Skeletal muscle cell (primary cell): ENCODE data around the gene SLC38A10.

Experiments
- DNase-seq: peaks from one replicate; pipeline ENCODE4 v3.0.0-alpha.2; 2010; ENCODE audit warnings: low read depth
- H3K4me3 ChIP-seq: 2 replicates; pipeline ENCODE4 v1.5.1; 2011; ENCODE audit warnings: low read depth, mild to moderate bottlenecking, control low read depth, low read length, moderate library complexity

Gene SLC38A10

DNA sequence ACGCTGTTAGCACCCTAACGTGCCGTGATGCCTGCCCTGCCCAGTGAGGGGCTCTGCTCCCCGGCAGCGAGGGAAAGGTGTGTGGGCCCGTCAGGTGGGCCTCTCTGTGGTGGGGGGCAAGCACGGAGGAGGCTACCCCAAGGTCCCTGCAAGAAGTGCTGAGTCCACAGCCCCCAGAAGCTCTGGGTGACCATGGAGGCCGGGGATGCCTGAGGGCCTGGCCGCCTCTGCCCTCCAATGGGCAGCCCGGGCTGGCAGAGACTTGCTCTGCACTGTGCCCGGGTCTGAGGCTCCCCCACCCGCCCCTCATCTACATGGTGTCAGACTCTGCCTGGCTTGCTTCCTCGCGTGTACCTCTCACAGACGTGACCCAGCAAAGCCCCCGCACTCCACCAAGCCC is 12.2 kb downstream of the SLC38A10 start:
- no peak overlapping the region for H3K4me3 ChIP-seq
- DNase-seq: no peak

DNA sequence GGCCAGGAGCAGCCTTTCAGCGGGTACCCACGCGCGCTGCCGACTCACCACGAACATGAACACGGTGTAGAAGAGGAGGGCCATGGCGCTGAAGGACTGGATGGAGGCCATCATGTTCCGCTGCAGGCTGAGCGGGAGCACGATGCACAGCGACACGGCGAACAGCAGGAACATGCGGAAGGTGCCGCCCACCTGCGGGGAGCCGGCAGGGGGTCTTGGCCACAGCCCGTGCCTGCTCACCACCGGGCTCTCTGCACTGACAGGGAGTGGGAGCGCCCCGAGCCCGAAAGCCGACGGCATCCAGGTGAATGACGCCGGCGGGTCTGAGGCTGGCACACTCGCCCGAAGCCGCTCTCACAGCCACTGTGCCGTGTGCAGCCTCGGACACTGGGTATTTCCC is 13.0 kb downstream of the SLC38A10 start:
- no peak for DNase-seq
- no peak overlapping the region for H3K4me3 ChIP-seq

DNA sequence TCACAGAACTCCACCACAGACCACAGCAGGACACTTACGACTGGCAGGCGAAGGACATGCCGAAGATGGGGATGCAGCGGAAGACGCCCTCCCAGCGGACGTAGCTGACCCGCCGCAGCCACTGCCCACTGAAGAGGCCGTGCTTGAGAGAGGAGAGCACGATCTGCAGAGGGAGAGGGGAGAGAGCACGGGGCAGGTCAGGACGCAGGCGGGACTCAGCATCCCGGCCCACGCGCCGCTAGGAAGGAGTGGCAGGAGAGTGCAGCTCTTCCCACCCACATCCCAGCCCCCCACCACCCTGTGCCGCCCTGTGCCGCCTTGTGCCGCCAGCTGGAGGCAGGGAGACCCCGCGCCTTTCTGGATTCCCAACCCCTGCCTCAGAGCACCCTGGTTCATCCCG is 14.5 kb downstream of the SLC38A10 start:
- no peak overlapping the region for H3K4me3 ChIP-seq
- DNase-seq: no peak

DNA sequence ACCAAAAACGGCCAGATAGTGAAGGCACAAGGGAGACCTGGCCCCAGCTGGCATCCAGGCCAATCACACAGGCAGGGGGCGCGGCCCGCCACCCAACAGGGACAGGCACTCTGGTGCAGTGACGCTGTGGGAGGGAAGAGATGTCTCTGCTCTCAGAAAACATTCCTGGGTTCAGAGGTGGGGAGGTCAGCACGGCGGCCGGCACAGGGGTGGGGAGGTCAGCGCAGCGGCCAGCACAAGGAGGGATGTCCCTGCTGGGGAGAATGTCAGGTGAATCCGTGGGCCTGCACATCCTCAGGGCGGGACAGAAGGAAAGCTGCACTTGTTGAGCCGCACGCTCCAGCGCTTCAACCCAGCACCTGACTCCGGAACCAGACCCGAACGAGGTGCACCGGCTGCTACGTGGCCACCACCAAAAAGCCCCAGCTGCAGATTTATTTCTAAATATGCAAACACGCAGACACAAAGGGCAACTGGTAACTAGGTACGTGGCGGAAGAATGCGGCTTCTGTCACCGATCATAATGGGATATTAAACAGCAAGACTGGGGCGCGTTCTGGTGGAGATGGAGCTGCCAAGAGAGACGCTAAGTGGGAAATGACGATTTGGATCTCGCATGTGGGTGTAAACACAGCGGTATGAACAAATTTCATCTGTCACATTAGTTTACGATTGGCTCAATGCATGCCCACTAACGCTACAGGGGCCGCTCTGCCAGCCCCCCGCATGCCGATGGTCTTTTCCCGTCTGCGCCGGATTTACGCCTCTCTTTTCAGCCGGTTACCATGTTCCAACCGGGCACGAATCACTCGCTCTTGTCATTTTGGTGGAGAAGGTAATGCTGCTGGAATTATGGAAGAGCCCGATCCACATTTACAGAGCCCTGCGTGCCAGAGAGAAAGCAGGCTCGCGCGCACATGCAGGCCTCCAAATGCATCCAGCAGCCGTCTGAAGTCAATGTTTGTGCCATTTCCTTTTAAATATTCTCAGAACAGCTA is 15.5 kb downstream of the SLC38A10 start:
- DNase-seq: no peak
- no peak overlapping the region for H3K4me3 ChIP-seq

DNA sequence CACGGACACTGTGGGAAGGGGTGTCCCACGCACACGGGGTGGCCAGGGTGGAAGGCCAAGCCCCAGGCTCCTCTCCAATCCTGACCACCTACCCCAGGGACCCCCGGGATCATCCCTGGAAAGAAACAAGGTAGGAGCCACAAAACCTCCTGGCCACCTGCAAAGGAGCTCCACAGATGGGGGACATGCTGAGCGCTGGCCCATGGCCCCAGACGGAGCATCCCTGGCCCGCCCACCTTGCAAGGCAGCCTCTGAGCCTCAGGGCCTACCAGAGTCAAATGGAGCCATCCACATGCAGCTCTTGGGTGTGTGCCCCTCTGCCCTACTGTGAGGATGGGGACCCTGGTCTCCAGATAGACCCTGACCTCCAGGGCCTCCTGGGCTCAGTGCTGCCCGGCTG is 16.3 kb downstream of the SLC38A10 start:
- DNase-seq: no peak
- no peak overlapping the region for H3K4me3 ChIP-seq

DNA sequence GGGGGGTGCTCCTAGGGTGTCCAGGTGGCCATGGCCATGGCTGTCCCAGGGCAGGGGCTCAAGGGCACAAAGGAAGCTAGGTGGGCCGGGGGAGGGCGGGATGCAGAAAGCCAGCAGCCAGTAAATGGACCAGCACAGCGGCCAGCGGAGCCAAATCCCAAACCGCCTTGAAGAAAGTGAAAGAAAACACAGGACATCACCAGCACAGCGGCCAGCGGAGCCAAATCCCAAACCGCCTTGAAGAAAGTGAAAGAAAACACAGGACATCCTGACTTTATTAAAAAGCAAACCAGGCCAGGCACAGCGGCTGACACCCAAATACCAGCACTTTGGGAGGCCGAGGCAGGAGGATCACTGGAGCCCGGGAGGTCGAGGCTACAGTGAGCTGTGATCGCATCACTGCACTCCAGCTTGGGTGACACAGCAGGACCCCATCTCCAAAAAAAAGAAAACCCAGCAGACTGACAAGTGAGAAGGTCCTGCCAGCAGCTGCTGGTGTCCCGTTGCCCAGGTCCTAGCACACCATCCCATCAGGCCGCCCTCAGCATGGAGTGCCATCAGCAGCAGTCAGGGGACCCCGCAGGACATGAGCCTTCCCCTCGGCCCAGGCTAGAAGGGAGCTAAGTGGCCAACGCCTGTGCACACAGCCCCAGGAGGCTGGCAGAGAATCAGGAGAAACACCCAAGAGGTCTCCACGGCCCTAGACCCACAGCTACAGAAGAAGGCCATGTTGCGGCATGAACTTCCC is 17.0 kb downstream of the SLC38A10 start:
- no peak overlapping the region for H3K4me3 ChIP-seq
- DNase-seq: no peak

DNA sequence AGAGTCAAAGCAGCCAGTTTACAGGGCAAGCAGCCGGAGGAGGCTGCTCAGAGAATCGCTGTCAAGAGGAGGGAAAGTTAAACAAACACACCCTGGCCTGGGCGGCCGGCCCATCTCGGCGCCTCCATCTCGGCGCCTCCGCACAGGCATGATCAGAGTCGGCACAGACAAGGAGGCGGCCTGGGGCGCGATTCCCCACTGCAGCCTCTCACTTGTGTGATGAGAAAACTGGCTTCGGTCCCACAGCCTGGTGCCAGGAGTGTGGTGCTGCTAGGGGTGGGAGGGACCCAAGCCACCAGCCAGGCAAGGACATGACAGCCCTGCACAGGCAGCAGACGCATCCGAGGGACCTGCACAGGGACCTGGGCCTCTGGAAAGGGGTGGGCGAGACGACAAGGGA is 17.7 kb downstream of the SLC38A10 start:
- DNase-seq: no peak
- no peak overlapping the region for H3K4me3 ChIP-seq

DNA sequence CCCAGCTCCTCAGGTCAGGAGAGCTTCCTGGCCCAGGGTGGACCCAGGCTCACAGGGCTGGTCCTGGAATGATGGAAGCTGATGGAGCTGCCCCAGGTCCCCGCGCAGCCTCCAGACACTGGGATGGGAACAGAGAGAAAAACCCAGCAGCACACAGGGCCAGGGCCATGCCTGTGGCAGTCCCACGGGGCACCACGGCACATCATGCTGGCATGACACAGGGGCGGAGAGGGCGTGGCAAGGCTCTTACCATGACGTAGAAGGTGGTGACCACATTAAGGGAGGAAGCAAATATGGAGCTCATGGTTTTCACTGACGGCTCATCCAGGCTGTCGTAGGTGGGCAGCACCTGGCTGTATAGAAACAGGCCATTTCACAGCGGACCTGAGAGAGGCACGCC is 18.3 kb downstream of the SLC38A10 start:
- no peak for DNase-seq
- H3K4me3 ChIP-seq: no peak overlapping the region

DNA sequence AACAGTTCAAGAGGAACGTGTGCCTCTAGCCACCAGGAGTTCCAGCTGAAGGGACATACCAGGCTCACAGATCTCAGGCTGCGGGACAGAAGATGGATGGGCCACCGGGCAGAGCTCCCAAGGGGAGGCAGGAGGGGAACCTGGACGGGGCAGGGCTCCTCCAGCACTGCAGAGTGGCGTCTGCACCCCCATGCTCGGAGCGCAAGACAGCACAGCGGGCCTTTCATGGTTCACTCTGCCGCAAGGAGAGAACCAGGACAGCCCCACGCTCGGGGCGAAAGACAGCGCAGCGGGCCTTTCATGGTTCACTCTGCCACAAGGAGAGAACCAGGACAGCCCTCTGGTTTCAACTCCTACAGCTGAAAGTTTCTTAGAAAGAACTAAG is 20.6 kb downstream of the SLC38A10 start:
- DNase-seq: no peak
- no peak overlapping the region for H3K4me3 ChIP-seq

DNA sequence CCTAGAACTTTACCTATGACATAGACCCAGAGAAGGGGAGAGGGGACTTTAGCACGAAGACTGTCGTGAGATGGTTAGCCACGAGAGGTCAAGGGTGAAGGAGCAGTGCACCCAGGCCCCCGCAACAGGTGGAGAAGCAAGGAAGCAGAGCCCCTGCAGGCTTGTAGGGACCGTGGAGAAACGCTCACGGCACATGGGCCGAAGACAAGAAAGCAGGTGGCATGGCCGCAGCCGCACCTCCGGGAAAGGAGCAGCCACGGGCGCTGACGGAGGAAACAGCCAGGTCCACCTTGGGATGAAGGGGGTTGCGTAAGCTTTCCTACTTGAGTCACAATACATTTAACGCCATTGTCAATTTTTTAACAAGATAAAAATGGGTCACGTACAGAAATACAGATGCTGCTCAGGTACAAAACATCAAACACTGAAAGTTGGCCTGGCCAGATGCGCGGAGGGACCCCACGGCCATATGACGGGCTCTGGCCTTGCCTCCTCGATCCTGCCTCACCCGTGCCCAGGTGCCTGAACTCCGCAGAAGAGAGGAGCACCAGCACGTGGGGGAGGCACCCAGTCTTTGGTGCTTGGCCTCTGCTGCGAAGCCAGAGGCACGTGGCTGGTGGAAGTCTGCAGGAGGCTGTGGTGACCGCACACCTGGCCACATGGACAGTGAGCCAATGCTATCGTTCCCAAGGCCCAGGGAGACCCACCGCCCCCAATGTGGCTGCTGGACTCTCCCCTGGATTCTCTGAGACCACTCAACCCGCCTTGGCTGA is 21.2 kb downstream of the SLC38A10 start:
- no peak overlapping the region for H3K4me3 ChIP-seq
- no peak for DNase-seq

DNA sequence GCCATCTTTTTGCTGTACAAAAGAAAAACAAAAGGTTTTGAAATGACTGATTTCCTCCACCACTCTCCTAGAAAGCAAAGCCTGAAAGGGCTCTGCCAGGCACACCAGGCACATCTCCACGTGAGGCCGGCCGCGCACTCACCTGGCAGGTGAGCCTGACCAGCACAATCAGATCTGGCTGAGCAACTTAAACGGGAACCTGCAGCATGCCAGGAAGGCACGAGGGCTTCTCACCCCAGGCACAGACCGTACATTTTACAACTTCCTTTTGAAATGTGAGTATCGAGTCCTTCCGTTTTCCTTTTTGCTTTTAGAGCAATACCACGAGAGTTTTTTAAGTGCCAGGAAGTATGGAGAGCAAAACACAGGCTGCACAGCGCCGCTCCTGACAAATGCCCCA is 22.5 kb downstream of the SLC38A10 start:
- H3K4me3 ChIP-seq: no peak overlapping the region
- no peak for DNase-seq

DNA sequence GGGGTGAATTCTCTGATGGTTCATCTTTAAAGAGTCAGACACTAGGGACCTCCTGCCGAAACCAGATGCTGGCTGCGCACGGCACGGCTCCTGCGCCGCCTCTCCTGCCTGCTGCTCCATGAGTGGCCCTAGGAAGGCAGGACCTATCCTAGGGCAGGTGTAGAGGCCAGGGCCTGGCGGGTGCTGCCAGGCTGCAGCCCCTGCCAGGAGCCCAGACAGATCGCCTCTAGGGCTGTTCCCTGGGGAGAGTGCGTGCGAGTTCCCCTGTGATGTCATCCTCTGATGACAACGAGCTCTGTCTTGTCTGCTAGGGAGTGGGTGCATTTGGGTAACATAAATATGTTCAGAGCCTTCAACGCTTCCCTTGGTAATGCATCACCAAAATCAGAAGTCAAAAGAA is 23.9 kb downstream of the SLC38A10 start:
- H3K4me3 ChIP-seq: no peak overlapping the region

DNA sequence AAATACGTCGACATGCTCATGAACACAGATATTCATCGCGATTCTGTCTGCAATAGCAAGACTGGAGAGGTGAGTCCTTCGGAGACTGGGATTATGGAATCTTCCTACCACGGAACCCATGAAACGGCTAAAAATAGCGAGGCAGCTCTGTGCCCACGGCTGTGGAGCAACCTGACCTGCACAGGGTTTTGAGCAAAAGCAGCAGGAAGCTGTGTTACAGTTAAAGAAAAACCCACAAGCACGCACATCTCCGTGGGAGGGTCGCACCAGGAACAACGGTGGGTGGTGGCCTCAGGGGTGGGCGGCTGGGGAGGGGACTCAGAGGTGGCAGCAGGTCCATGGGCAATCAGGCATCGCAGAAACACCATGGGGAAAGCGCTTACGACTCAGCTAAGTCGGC is 24.8 kb downstream of the SLC38A10 start:
- no peak overlapping the region for H3K4me3 ChIP-seq
- DNase-seq: no peak

More for the DNA sequence above, 23.9 kb downstream of the SLC38A10 start:
- no peak for DNase-seq

DNA sequence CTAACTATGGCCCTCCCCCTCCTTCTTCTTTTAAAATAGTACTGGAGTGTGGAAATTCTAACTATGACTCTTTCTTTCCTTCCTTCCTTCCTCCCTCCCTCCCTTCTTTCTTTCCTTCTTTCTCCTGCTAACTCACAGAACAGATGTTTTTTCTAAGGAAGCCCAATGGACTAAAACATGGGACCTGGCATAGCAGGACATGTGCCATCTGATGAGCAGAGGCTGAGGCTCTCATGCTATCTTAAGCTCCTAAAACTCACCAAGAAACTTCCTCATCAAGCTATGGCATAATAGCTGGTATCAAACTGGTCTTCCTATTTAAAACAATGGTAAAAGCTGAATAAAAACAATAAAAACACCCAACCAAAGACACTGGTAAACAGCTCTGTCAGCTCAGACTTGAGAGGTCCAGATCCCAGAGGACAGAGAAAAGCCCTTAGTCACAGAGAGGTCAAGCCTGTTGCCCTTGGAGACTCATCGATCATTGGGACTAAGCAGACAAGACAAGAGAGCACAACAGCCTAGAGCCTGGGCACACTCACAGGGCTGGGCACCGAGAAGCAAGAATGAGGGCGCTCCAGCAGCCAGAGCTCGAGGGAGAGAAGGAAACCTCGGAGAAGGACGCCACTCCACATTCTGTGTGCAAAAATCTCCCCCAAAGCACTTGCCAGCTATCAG is 27.6 kb downstream of the SLC38A10 start:
- H3K4me3 ChIP-seq: no peak overlapping the region
- no peak for DNase-seq

DNA sequence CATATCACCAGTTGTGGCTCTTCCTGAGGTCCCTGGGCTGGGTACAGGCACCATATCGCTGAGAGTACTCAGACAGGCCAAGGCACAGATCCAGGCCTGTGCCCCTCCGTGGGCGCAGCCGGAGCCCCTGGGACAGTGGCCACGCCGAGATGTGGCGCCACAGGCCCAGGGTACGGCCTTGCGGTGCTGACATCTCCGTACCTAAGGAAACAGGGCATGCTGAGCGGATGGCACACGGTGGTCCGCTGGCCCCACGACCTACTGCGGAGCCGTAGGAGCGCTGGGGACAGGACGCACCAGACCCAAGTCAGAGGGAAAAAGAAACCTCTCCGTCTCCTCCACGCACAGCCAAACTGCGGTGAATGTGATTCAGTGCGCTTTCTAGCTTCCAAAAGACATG is 29.5 kb downstream of the SLC38A10 start:
- DNase-seq: no peak
- H3K4me3 ChIP-seq: no peak overlapping the region

DNA sequence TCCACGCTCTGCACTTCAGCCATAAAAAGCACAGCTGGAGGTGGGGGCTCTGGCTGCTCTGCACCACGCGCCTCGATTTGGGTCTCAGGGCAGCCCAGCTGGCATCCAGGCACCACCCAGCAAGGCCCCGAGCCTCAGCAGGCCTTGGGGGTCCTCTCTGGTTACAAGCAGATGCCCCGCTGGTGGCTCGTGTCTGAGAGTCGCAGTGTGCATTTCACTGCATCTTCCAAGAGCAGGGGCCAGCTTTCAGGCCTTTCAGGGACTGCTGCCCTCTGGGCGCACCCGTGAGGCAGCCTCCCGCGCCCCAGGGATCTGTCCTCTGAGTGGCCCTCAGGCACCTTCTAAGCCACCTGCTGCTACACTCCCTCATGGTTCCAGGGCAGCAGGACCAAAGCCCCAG is 30.5 kb downstream of the SLC38A10 start:
- no peak for DNase-seq

DNA sequence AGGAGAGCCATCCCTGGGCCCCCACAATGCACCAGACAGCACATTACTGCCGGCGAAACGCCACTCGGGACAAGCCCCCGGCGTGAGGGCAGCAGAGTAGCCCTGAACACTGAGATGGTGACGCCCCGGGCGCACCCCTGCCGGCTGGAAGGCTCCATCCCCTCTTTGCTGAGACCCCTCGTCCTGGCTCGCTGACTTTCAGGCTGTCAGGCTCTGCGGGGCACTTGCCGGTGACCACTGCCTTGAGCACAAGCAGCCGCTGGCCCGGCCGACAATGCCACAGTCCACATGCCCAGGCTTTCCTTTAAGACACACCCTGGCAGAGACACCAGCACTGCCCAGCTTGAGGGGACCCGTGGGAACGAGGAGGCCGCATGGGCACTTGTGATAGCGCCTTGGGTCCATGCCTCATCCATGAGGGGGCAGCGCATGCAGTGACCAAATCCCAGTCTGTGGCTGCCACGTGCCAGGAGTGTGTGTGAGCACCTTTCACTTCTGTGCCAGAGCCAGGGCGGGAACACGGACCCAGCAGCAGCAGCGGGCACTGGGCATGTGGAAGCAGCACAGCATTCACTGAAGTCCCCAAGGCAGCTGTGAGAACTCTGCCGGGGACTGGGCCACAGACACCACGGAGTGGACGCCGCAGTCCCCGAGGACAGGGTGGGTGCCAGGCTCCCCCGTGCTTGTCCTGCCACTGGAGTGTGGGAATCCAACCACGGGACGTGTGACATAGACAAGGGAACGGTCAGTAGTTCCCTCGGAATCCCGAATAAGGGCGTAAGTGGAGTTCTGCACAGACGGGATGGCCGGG is 31.5 kb downstream of the SLC38A10 start:
- no peak for DNase-seq
- H3K4me3 ChIP-seq: no peak overlapping the region

More for the DNA sequence above, 30.5 kb downstream of the SLC38A10 start:
- H3K4me3 ChIP-seq: no peak overlapping the region

DNA sequence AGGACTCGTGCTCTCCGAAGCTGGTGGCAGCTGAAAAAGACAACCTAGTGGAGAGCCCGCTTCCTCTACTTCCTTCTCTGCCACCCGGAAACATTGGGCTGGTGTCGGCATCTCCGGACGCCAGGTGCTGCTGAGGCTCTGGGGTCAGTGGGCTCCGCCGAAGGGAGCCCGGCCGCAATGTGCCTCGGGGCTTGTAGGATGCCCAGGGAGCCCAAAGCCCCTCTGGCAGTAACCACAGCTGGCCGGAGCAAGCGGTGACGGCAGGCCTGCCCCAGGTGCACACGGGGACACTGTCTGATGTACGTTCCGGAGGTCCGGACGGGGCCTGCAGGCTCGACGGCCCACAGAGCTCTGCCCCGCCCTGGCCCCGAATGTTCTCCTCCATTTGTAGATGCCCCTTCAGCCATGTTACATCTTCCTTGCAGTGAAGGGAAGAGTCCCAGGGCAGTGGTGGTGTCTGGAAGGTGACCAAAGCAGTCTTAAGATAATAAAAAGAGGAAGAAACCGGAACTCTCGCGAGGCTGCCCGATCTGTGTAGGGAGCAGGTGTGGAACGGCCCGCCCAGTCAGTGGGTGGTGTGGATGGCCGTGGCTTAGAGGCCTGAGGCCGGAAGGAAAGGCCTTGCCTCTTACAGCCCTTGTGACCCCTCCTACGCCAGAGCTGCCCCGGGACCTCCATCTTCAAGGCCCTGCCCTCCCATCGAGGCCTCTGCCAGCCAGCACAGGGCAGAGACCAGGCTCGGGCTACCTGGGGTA is 33.3 kb downstream of the SLC38A10 start:
- no peak overlapping the region for H3K4me3 ChIP-seq
- no peak for DNase-seq
